Measurements from ENCODE around the gene SYTL3. TPM values are rescaled to one million over a fixed set of nuclear protein-coding genes. Genes with fewer than 3 reads are reported as not detected.
A peak's percentile ranks its signal among the peaks of the same experiment; 100 is the strongest.

The SYTL3 gene
- total and polyA plus RNA-seq, 5 experiments from 2014 or later = 11.1 to 16.1 (median 15.7) TPM

- peaks cover 0 to 3% (median 0%) of the 10 kb centered on the region in 4 donors for H3K4me1 Mint-ChIP-seq
- ATAC-seq (no peak), DNase-seq (no peak)
- POLR2A ChIA-PET = no interaction called here
- H3K9me3 Mint-ChIP-seq = no peaks in the 10 kb centered on the region
- no peaks in the 10 kb centered on the region for H3K27me3 Mint-ChIP-seq
- peaks cover 0 to 46% (median 7%) of the 10 kb centered on the region in 3 donors for H3K36me3 Mint-ChIP-seq
- H3K4me3 Mint-ChIP-seq = no peak overlapping the region
- peak overlapping the region in 5 of 10 donors; percentile 24 to 84 (median 61) for H3K27ac Mint-ChIP-seq
These were observed 104.9 kb downstream of the SYTL3 start for GRCh38 chr6:158754738-158755137.

GRCh38 chr6:158755636-158756035, 105.8 kb downstream of the SYTL3 start:
- Mint-ChIP-seq H3K27ac (peak overlapping the region in 2 of 10 donors; percentile 56 to 61), H3K4me3 (no peak overlapping the region)
- POLR2A ChIA-PET = no interaction called here

GRCh38 chr6:158756126-158756525, 106.3 kb downstream of the SYTL3 start:
- no peak for ATAC-seq
- H3K9me3 Mint-ChIP-seq = no peaks in the 10 kb centered on the region

More at GRCh38 chr6:158755636-158756035, 105.8 kb downstream of the SYTL3 start:
- no peaks in the 10 kb centered on the region for H3K27me3 Mint-ChIP-seq
- no peak for DNase-seq
- peaks cover 0 to 3% (median 0%) of the 10 kb centered on the region in 4 donors for H3K4me1 Mint-ChIP-seq
- H3K36me3 Mint-ChIP-seq = peaks cover 0 to 38% (median 7%) of the 10 kb centered on the region in 3 donors
- ATAC-seq = no peak
- no peaks in the 10 kb centered on the region for H3K9me3 Mint-ChIP-seq

GRCh38 chr6:158756977-158757752, 107.3 kb downstream of the SYTL3 start:
- DNase-seq (no peak), ATAC-seq (peak in 1 of 2 donors; percentile 3)
- Mint-ChIP-seq H3K4me1 (peaks cover 0 to 7% (median 0%) of the 10 kb centered on the region in 4 donors), H3K36me3 (peaks cover 0 to 35% (median 7%) of the 10 kb centered on the region in 3 donors), H3K9me3 (no peaks in the 10 kb centered on the region), H3K27me3 (no peaks in the 10 kb centered on the region), H3K4me3 (no peak overlapping the region), H3K27ac (peak overlapping the region in 5 of 10 donors; percentile 21 to 48 (median 43))
- POLR2A ChIA-PET = no interaction called here

More at GRCh38 chr6:158756126-158756525, 106.3 kb downstream of the SYTL3 start:
- Mint-ChIP-seq H3K4me3 (no peak overlapping the region), H3K36me3 (peaks cover 0 to 34% (median 7%) of the 10 kb centered on the region in 3 donors), H3K27me3 (no peaks in the 10 kb centered on the region), H3K27ac (peak overlapping the region in 3 of 10 donors; percentile 24 to 61 (median 56)), H3K4me1 (peaks cover 0 to 3% (median 0%) of the 10 kb centered on the region in 4 donors)
- no peak for DNase-seq
- POLR2A ChIA-PET = interaction anchor here (0.7 kb wide), 1 partner anchor 40 kb away, joined by 5 read pairs; no protein-coding TSS in a partner anchor

- DNase-seq (no peak), ATAC-seq (no peak)
- Mint-ChIP-seq H3K27ac (peak overlapping the region in 5 of 10 donors; percentile 21 to 57 (median 43)), H3K36me3 (peaks cover 0 to 38% (median 7%) of the 10 kb centered on the region in 3 donors), H3K4me1 (peaks cover 0 to 4% (median 0%) of the 10 kb centered on the region in 4 donors), H3K4me3 (no peak overlapping the region), H3K27me3 (no peaks in the 10 kb centered on the region), H3K9me3 (no peaks in the 10 kb centered on the region)
- POLR2A ChIA-PET = no interaction called here
These were observed 107.9 kb downstream of the SYTL3 start for GRCh38 chr6:158757753-158758090.

GRCh38 chr6:158758451-158758860, 108.6 kb downstream of the SYTL3 start:
- POLR2A ChIA-PET = no interaction called here
- Mint-ChIP-seq H3K27ac (peak overlapping the region in 2 of 10 donors; percentile 73 to 86), H3K4me3 (no peak overlapping the region), H3K27me3 (no peaks in the 10 kb centered on the region), H3K4me1 (peaks cover 0 to 4% (median 0%) of the 10 kb centered on the region in 4 donors), H3K9me3 (no peaks in the 10 kb centered on the region), H3K36me3 (peaks cover 0 to 38% (median 7%) of the 10 kb centered on the region in 3 donors)
- DNase-seq (no peak), ATAC-seq (no peak)

GRCh38 chr6:158758941-158759479, 109.2 kb downstream of the SYTL3 start:
- POLR2A ChIA-PET = no interaction called here
- Mint-ChIP-seq H3K27ac (peak overlapping the region in 5 of 10 donors; percentile 56 to 86 (median 59)), H3K4me1 (peaks cover 0 to 4% (median 0%) of the 10 kb centered on the region in 4 donors), H3K27me3 (no peaks in the 10 kb centered on the region), H3K4me3 (no peak overlapping the region), H3K9me3 (no peaks in the 10 kb centered on the region), H3K36me3 (peaks cover 0 to 38% (median 7%) of the 10 kb centered on the region in 3 donors)
- peak in 1 of 2 donors; percentile 7 for ATAC-seq
- DNase-seq = no peak

GRCh38 chr6:158759966-158760617, 110.2 kb downstream of the SYTL3 start:
- Mint-ChIP-seq H3K4me3 (no peak overlapping the region), H3K27me3 (no peaks in the 10 kb centered on the region), H3K27ac (peak overlapping the region in 9 of 10 donors; percentile 9 to 80 (median 55)), H3K4me1 (peaks cover 0 to 4% (median 0%) of the 10 kb centered on the region in 4 donors), H3K9me3 (no peaks in the 10 kb centered on the region), H3K36me3 (peaks cover 0 to 38% (median 13%) of the 10 kb centered on the region in 3 donors)
- POLR2A ChIA-PET = interaction anchor here (0.6 to 1.3 kb wide), 2 partner anchors 8 to 168 kb away, joined by 3 read pairs; no protein-coding TSS in a partner anchor
- ATAC-seq = peak in 1 of 2 donors; percentile 5
- no peak for DNase-seq

GRCh38 chr6:158760618-158761250, 110.9 kb downstream of the SYTL3 start:
- H3K4me3 Mint-ChIP-seq = no peak overlapping the region
- ATAC-seq (no peak), DNase-seq (no peak)
- no peaks in the 10 kb centered on the region for H3K9me3 Mint-ChIP-seq
- no peaks in the 10 kb centered on the region for H3K27me3 Mint-ChIP-seq
- peak overlapping the region in 7 of 10 donors; percentile 34 to 69 (median 48) for H3K27ac Mint-ChIP-seq
- H3K36me3 Mint-ChIP-seq = peaks cover 0 to 40% (median 16%) of the 10 kb centered on the region in 3 donors
- POLR2A ChIA-PET = interaction anchor here (0.6 to 1.3 kb wide), 2 partner anchors 8 to 168 kb away, joined by 3 read pairs; no protein-coding TSS in a partner anchor
- H3K4me1 Mint-ChIP-seq = peaks cover 0 to 4% (median 0%) of the 10 kb centered on the region in 4 donors

- Mint-ChIP-seq H3K9me3 (no peaks in the 10 kb centered on the region), H3K36me3 (peaks cover 0 to 49% (median 23%) of the 10 kb centered on the region in 3 donors), H3K27me3 (no peaks in the 10 kb centered on the region), H3K27ac (peak overlapping the region in 9 of 10 donors; percentile 5 to 87 (median 59)), H3K4me1 (peaks cover 0 to 4% (median 0%) of the 10 kb centered on the region in 4 donors), H3K4me3 (peak overlapping the region in 2 of 10 donors; percentile 30 to 58)
- DNase-seq = no peak
- ATAC-seq = no peak
- POLR2A ChIA-PET = no interaction called here
These were observed 111.9 kb downstream of the SYTL3 start for GRCh38 chr6:158761746-158762145.

GRCh38 chr6:158762787-158763433, 113.1 kb downstream of the SYTL3 start:
- Mint-ChIP-seq H3K9me3 (no peaks in the 10 kb centered on the region), H3K4me3 (peak overlapping the region in 1 of 10 donors; percentile 10), H3K4me1 (peaks cover 0 to 4% (median 0%) of the 10 kb centered on the region in 4 donors), H3K36me3 (peaks cover 4 to 55% (median 26%) of the 10 kb centered on the region in 3 donors), H3K27me3 (no peaks in the 10 kb centered on the region), H3K27ac (peak overlapping the region in 9 of 10 donors; percentile 5 to 87 (median 71))
- POLR2A ChIA-PET = interaction anchor here (0.6 to 1.5 kb wide), 3 partner anchors 51 to 112 kb away, joined by 3 read pairs; no protein-coding TSS in a partner anchor
- DNase-seq (peak in 1 of 10 donors; percentile 7), ATAC-seq (no peak)

All from naive thymus-derived CD8-positive, alpha-beta T cell (primary cell).